Measurements from ENCODE around the gene HOXC6. TPM values are rescaled to one million over a fixed set of nuclear protein-coding genes. Genes with fewer than 3 reads are reported as not detected.
"Not testable (repeated sequence)": the region's sequence is repeated elsewhere in the genome, so short reads cannot be mapped to it uniquely, and the experiment has no call there.

HOXC6 gene
- total RNA-seq, 1 experiment from 2014 or later = 5.3 TPM

DNA sequence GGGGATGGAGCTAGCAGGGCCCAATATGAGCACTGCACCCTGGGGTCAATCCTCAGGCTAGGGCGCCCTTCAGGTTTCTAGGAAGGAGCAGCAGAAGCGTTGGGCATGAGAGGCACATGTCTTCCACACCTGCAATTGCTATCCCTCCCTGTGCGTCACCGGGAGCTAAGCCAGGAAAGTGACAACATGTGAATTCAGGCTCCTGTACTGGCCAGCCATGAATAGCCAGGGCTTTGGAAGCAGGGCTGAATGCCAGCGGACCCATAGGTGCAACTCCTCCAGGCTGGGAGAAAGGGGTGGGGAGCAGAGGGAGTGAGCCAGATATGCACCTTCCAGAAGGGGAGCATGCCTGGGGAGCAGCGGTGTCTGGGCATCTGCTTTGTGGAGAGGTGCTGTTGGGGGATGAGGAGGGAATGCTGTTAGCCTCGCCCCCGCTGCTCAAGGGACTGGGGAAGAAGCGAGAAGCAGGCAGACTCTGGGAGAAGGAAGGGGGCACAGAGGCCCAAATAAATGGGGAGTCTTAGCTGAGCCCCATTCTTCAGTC, 10.7 kb downstream of the HOXC6 start:
- Histone ChIP-seq H3K9me3 (no peaks in the 10 kb centered on the region), H3K36me3 (peaks cover 7% of the 10 kb centered on the region), H3K4me3 (no peak overlapping the region), H3K27me3 (no peaks in the 10 kb centered on the region)
- DNase-seq = no peak

DNA sequence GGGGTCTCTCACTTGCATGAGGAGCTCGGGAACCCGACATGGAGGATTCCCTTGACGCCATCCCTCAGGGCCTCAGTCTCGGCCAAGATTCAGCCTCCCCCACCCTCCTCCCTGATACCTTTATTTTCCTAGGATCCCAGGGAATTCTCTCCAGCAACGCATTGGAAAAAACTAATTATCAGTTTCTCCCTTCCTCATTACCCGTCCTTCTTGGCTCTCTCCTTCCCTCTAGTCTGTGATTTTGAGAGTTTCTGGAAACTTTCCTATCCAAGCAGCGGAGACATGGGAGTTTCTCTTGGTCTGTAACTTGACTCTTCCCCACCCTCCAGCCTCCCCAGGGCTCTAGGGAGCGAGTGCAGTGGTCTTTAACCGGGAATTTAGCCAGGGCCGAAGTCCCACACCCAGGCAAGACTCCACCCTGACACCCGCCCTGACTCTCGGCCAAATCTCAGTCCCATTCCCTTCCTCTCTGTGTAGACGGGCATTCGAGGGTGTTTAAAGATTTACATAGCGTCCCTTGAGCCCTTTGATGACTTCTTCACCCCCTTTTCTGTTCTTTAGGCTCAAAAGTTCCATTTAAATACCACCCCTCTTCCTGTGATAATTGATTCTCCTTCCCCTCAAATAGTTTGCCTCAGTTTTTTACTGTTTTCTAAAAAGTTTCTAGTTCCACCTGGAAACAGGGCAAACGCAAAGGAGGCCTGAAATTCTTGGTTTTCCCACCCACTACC, 11.3 kb downstream of the HOXC6 start:
- Histone ChIP-seq H3K36me3 (peaks cover 4% of the 10 kb centered on the region), H3K27me3 (no peaks in the 10 kb centered on the region), H3K4me3 (no peak overlapping the region), H3K9me3 (no peaks in the 10 kb centered on the region)
- DNase-seq = no peak

DNA sequence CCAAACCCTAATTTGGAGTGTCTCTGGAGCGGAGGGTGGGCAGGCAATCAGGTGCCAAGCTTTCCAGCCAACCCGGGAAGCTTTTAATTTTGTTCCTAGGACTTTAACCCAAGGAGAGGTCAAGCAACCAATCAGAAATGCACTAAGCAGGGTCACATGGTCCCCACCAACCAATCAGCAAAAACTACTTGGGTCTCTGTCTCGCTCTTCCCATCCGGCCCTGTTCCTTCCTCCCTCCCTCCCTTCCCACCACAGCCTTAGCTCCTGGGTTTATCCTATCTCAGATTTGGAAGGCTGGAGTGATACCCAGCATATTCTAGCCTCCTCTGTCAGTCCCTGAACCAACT, 11.9 kb downstream of the HOXC6 start:
- peaks cover 4% of the 10 kb centered on the region; the same call in 1 of the 2 replicates for H3K36me3 ChIP-seq
- no peak for DNase-seq
- H3K27me3 ChIP-seq = no peaks in the 10 kb centered on the region
- H3K9me3 ChIP-seq = no peaks in the 10 kb centered on the region
- H3K4me3 ChIP-seq = no peak overlapping the region

DNA sequence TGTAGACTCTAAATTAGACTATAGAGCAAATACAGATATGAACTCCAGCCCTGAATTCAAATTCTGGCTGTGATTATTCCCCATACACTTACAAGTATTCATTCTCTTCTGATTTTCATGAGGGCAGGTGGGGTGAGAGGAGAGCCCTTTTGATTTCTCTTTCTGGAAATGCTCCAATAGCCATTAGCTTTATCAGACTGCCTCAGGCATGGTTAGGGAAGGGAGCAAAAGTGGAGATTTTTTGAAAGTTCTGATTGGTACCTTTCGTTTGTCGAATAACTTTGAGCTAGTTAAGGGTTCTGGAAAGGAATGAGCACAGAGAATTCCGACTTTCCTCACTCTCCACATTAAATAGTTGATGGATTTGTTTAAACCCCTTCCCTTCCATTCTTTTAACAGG, 12.4 kb downstream of the HOXC6 start:
- Histone ChIP-seq H3K4me3 (no peak overlapping the region), H3K36me3 (peaks cover 4% of the 10 kb centered on the region; the same call in 1 of the 2 replicates), H3K27me3 (no peaks in the 10 kb centered on the region), H3K9me3 (no peaks in the 10 kb centered on the region)
- no peak for DNase-seq

DNA sequence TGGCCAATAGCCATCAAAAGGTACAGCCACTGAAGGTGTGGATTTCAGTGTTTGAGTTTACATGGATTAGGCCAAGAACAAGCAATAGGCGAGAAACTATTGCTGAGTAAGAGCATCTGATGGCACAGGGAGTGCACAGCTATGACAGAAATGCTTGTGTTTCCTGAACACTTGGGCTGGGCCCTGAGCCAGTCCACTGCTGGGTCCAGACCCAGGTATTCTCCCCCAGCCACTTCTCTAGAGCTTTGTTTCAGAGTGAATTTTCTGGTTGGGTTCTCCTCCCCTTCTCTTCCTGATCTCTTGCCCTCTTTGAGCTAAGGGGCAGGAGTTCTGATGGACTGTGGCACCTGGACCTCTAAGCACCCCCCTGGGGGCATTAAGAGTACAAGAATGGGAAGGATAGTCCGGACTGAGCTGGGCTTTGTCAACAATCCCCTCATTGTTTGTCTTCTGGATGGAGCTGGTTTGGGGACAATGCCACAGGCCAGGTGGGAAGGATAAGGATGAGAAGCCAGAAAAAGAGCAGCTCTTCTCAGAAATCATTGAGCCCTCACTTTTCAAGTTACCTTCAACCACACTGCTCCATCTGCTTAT, 13.0 kb downstream of the HOXC6 start:
- H3K27me3 ChIP-seq = no peaks in the 10 kb centered on the region
- no peaks in the 10 kb centered on the region for H3K9me3 ChIP-seq
- H3K36me3 ChIP-seq = peaks cover 4% of the 10 kb centered on the region; the same call in 1 of the 2 replicates
- no peak for DNase-seq
- H3K4me3 ChIP-seq = no peak overlapping the region

DNA sequence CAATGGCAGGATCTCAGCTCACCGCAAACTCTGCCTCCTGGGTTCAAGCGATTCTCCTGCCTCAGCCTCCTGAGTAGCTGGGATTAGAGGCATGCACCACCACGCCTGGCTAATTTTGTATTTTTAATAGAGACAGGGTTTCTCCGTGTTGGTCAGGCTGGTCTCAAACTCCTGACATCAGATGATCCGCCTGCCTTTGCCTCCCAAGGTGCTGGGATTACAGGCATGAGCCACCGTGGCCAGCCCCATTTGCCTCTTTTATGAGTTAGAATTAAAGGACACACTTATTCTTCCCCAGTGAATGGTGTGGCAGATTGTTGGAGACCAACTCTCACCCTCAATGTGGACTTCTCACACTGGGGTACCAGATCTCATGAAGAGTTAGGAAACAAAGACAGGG, 13.8 kb downstream of the HOXC6 start:
- not testable (repeated sequence) for H3K36me3 ChIP-seq, H3K4me3 ChIP-seq, H3K27me3 ChIP-seq, DNase-seq, H3K9me3 ChIP-seq

DNA sequence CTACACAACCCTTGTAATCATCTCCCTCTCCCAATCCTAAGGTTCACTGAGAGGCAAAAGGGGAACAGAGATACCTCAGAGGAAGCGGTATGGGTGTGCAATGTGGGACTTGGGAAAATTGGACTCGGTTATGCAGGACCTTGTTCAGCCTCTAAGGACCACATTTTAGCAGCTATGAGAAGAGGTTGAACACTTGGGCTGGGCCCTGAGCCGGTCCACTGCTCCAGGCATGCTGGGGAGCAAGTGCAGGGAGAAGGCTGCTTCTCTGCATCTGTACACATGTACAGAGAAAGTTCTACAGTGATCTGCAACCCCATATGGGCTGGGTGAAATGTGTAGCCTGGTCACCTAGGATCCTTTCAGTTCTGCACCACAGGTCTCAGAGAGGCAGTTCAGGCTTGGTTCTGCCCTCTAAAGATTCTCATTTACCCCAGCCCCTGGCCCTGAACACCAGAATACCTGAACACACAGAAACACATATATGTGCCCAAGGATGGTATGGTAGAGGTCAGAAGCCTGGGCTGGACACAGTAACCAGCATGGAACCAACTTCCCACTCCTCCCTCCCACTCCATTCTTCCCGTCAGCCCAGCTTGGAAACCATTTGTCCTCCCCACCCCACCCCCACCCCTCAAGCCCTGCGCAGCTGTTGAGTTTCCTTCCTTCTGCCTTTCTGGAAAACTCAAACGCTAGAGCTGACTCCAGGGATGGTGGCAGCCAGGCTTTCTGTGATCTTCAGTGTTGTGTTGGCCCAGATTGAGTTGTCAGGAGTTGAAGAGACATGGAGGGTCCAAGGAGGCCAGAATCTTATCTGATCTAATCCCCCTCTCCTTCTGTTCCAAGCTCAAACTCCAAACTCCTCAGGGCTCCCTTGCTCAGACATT, 15.0 kb downstream of the HOXC6 start:
- no peaks in the 10 kb centered on the region for H3K27me3 ChIP-seq
- no peak overlapping the region for H3K4me3 ChIP-seq
- DNase-seq = no peak
- no peaks in the 10 kb centered on the region for H3K9me3 ChIP-seq
- H3K36me3 ChIP-seq = no peaks in the 10 kb centered on the region

DNA sequence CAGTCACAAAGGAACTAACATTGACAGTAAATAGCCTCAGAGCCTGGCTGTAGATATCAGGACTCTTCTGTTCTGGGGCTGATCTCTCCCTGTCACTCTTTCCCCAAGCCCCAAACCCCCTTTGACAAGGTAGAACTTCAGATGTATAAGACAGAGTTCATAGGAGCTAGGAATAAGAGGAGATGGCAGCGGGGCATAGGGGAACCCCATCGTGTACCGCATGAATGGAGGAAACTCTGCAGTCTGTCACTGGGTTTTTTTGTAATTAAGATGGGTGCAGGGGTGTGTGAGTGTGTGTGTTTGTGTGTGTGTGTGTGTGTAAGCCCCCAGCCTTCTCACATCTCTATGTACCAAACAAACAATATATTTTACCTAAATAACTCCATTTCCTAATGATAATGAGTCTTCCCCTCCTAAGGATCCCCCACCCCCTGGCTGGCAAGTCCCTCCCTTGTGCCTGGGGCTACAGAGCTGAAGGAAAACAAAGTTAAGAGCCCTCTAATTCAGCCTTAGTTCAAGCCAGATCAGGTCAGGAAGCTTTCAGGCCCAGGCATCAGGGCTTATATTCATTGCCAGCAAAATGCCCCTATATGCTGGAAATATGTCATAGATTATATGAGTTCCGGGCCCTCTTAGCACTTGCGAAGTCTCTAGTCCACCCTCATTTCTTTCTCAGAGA, 16.3 kb downstream of the HOXC6 start:
- DNase-seq = no peak
- Histone ChIP-seq H3K9me3 (no peaks in the 10 kb centered on the region), H3K36me3 (no peaks in the 10 kb centered on the region), H3K4me3 (no peak overlapping the region), H3K27me3 (no peaks in the 10 kb centered on the region)

DNA sequence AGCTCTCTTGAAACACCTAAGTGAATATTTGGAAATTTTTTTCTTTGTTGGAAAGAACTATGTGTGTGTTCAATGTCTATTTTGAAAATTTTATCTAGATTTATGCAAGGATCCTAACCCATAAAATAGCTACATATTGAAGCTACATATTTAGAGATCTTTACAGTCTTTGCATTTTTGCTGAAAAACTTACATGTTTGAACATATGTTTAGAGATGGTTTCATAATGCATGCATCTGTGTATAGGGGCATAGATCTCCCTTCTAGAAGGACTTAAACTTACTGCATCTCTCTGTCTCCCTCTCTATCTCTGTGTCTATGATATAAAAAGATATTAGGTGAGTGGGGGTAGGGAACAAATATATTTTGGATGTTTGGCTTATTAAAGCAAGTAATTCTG, 17.2 kb downstream of the HOXC6 start:
- Histone ChIP-seq H3K9me3 (no peaks in the 10 kb centered on the region), H3K36me3 (no peaks in the 10 kb centered on the region), H3K4me3 (no peak overlapping the region), H3K27me3 (no peaks in the 10 kb centered on the region)
- no peak for DNase-seq

DNA sequence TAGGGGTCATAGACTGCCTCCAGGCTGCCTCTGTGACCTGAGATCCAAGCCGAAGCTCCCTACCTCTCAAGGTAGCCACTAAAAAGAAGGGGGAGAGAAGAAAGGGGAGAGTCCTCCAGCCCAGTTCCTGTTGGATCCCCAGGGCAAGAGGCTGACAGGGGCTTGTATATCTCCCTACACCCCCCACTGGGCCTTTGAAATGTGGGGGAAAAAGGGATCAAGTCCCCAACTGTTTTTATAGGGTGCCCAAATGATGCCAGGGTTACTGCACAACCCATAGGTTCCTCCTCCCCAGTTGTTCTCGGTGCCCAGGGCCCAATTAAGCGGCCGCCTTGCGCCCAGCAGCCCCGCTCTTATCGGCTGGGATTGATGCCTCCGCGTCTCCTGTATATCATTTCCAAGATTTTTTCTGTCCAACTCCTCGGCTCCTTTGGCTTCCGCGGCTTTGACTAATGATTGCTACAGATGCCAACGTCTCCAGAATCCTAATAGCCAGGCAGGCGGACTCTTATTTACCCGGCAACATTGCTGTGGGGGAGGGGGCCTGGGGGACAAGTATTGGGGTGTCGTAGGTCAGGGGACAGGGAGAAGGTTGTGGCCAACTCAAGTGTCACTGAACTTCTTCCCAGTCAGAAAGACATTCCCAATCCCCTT, 17.8 kb downstream of the HOXC6 start:
- no peak for DNase-seq
- Histone ChIP-seq H3K36me3 (no peaks in the 10 kb centered on the region), H3K9me3 (no peaks in the 10 kb centered on the region), H3K4me3 (no peak overlapping the region), H3K27me3 (no peaks in the 10 kb centered on the region)

DNA sequence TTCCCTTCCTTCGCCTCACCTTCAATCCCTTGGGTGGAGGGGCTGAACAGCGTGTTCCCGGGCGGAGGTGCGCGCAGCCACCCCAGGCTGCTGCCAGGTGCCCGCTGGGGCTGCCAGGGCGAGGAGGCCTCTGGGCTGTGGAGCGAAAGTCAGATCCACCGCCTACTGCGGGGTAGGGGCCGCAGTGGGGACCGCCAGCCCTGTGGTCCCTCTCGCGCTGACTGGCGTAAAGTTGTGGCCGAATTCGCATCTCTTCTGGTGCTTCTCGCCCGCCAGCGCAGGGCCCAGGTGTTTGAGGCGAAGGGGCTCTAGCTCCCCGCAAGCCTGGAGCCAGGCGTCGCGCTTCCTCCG, 18.5 kb downstream of the HOXC6 start:
- no peaks in the 10 kb centered on the region for H3K9me3 ChIP-seq
- no peak overlapping the region for H3K4me3 ChIP-seq
- DNase-seq = no peak
- no peaks in the 10 kb centered on the region for H3K27me3 ChIP-seq
- H3K36me3 ChIP-seq = no peaks in the 10 kb centered on the region

DNA sequence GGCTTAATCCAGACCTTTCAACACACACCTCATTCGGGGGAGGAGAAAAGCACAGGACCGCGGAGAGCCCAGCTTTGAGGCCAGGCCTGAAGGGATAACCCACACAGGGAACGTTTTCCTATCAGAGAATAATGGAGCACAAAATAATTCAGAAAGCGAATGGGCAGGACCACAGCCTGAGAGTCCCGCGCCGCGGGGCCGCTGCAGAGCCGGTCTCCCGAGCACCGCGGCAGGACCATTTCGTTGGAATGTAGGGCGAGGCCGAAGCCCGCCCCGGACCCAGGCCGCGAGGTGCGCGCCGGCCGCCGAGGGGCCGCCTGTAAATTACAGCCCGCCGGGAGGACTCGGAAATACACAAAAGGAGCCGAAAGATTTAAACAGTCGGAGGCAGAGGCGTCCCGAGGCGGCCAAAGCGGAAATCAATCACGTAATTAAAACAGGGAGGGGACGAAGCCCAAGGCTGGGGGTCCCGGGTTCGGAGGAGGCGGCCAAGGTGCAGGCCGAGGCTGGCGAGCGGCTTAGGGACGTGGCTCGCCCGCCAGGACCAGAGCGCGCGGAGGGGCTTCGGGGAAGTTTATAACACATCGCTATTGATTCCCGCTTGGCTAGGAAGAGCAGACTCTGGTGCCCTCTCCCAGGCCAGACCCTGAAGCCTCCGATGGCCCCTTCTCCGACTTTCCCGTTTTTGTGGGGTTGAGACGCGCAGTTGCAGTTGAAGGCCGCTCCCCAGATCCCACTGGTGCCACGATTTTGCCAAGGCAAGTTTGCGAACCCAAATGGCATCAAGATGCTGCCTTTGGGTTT, 19.1 kb downstream of the HOXC6 start:
- H3K9me3 ChIP-seq = no peaks in the 10 kb centered on the region
- no peaks in the 10 kb centered on the region for H3K36me3 ChIP-seq
- DNase-seq = no peak
- H3K27me3 ChIP-seq = no peaks in the 10 kb centered on the region
- no peak overlapping the region for H3K4me3 ChIP-seq

DNA sequence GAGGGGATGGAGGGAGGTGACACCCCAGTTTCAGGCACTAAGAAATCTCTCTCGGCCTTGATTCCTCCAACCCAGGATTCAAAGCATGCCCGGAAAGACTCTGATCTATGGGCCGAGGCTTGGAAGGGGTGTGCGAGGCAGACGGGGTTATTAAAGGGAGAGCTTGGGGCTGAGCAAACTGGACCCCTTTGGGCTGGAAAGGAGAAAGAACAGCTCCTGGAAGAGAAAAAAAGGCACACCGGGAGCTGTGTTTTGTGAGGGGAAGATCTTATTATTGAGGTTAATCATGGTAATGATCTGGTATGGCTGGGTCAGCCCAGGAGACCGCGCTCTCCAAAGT, 19.7 kb downstream of the HOXC6 start:
- Histone ChIP-seq H3K9me3 (no peaks in the 10 kb centered on the region), H3K4me3 (no peak overlapping the region), H3K27me3 (no peaks in the 10 kb centered on the region), H3K36me3 (no peaks in the 10 kb centered on the region)
- DNase-seq = no peak

DNA sequence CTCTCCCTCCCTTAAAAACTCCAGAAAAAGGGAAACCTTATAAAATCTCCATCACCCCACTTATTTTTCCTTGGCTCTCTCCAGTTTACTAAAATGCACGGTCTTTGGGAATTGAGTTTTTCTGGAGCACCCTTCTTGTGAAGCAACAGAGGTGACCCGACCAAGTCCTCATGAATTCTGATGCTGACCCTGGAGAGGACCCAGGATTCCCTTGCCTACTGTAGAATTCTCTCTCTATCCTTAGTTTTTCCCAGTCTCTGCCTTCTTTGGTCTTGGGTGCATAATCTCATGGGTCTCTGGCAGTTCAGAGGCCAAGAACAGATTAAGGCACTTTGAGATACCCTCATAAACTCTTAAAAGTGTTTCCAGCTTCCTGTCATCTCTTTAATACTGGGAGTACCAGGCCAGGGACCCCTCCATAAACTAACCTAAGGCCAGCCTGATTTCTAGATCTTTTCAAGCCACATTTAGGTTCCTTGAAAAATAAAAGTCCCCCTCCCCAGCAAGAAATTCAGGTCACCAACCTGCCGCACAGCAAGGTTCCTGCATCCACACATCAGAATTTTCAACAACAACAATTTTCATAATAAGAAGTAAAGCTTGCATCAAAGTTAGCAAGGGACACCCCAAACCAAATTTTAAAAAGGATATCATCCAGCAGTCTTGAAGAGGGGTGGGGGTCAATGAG, 20.3 kb downstream of the HOXC6 start:
- no peaks in the 10 kb centered on the region for H3K9me3 ChIP-seq
- no peak for DNase-seq
- H3K4me3 ChIP-seq = no peak overlapping the region
- no peaks in the 10 kb centered on the region for H3K36me3 ChIP-seq
- no peaks in the 10 kb centered on the region for H3K27me3 ChIP-seq

DNA sequence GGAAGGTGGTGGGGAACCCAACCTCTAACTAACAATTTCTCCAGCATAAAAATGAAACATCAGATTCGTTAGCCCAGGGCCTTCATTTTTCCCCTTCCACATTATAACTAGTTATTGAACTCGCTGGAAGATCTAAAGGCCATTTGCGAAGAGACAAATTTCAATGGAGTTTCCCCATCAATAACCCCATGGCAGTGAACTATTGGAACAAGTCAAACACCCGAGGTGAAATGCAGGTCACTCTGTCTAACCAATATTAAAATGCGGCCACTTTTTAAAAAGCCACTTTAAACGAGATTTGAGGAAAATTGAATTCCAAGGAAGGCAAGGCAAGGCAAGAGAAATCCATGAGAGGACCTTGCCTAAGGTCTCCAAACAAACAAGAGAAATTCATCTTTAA, 20.9 kb downstream of the HOXC6 start:
- no peaks in the 10 kb centered on the region for H3K27me3 ChIP-seq
- no peaks in the 10 kb centered on the region for H3K36me3 ChIP-seq
- H3K9me3 ChIP-seq = no peaks in the 10 kb centered on the region
- no peak overlapping the region for H3K4me3 ChIP-seq
- DNase-seq = no peak

DNA sequence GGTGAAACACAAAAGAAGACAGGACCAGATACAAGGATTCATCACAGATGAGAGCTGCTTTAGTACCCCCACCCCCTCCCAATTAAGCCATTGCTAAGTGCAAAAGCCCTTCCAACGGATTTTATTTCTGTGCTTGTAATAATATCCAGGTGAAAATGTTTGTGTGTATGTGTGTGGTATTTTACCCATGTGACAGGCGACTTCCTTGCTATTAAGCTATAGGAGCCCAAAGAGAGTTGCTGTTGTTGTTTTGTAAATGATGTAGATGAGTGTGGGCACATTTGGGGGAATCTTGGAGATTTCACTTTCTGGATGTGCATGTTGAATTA, 22.2 kb downstream of the HOXC6 start:
- Histone ChIP-seq H3K36me3 (no peaks in the 10 kb centered on the region), H3K4me3 (no peak overlapping the region), H3K9me3 (no peaks in the 10 kb centered on the region), H3K27me3 (no peaks in the 10 kb centered on the region)
- no peak for DNase-seq
